NT2/D1 (cell line): ENCODE data around the gene CDK5RAP2.

ENCODE experiments used
- SUZ12 ChIP-seq: IDR thresholded peaks from 2 replicates; pipeline ENCODE4 v1.6.1; 2011; ENCODE audit not compliant: insufficient read length, insufficient read depth; ENCODE audit errors: extremely low read depth
- ZNF274 ChIP-seq: IDR thresholded peaks from 2 replicates; pipeline ENCODE4 v1.6.1; 2011; ENCODE audit warnings: mild to moderate bottlenecking, low read depth, low read length

DNA sequence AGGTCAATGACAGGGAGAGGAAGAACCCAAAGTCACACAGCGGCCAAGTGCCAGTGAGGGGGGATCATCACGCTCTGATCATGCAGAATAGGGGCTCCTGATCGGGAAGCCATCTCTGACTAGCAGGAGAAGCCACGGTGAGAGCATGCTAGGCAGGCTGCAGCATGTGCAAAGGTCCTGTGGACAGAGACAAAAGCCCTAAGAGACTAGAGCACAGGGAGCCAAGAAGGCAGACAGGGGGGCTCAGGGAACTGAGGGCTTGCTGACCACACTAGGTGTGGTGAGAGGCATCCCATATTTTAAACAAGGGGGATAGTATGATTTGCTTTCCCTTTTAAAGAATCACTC is 195.1 kb downstream of the CDK5RAP2 start:
- TF ChIP-seq ZNF274, result no peak
- TF ChIP-seq SUZ12, result no peak
